Astrocyte (in vitro differentiated cells and primary cell): ENCODE results near the gene AKT3. TPM values are rescaled to one million over a fixed set of nuclear protein-coding genes. Genes with fewer than 3 reads are reported as not detected.

Source experiments
- DNase-seq: peaks from one replicate; pipeline ENCODE4 v3.0.0-alpha.2; 2010; ENCODE audit warnings: low read depth
- FAIRE-seq: peaks from 2 replicates; lab custom pipeline; 2011; peaks lifted over from hg19 to GRCh38; lab: Jason Lieb, UNC
- H2AFZ ChIP-seq: 2 replicates; pipeline ENCODE4 v1.6.0; 2012; ENCODE audit warnings: low read depth, low read length, inconsistent platforms
- H3K27ac ChIP-seq: 2 replicates; pipeline ENCODE4 v1.5.1; 2011; ENCODE audit warnings: low read depth, low read length, inconsistent platforms
- H3K27me3 ChIP-seq: 2 replicates; pipeline ENCODE4 v1.6.0; 2011; ENCODE audit warnings: low read length, inconsistent platforms; ENCODE audit not compliant: insufficient read depth
- H3K36me3 ChIP-seq: 2 replicates; pipeline ENCODE4 v1.5.1; 2011; ENCODE audit warnings: low read length, inconsistent platforms; ENCODE audit not compliant: insufficient read depth
- H3K4me1 ChIP-seq: 2 replicates; pipeline ENCODE4 v1.5.1; 2011; ENCODE audit warnings: low read length, inconsistent platforms; ENCODE audit not compliant: insufficient read depth
- H3K4me2 ChIP-seq: 2 replicates; pipeline ENCODE4 v1.6.0; 2012; ENCODE audit warnings: low read length, inconsistent platforms
- H3K4me3 ChIP-seq: 2 replicates; pipeline ENCODE4 v1.5.1; 2011; ENCODE audit warnings: low read depth, mild to moderate bottlenecking, low read length, inconsistent platforms; ENCODE audit not compliant: insufficient read depth
- H3K79me2 ChIP-seq: 2 replicates; pipeline ENCODE4 v1.6.0; 2012; ENCODE audit warnings: mild to moderate bottlenecking, low read length, inconsistent platforms; ENCODE audit not compliant: insufficient read depth
- H3K9ac ChIP-seq: 2 replicates; pipeline ENCODE4 v1.6.0; 2012; ENCODE audit warnings: mild to moderate bottlenecking, low read length, inconsistent platforms
- H3K9me3 ChIP-seq: 2 replicates; pipeline ENCODE4 v1.5.1; 2012; ENCODE audit warnings: low read depth, mild to moderate bottlenecking, low read length, inconsistent platforms; ENCODE audit not compliant: insufficient read depth
- H4K20me1 ChIP-seq: 2 replicates; pipeline ENCODE4 v1.6.0; 2012; ENCODE audit warnings: low read length, inconsistent platforms; ENCODE audit not compliant: insufficient read depth
- H3K27ac Mint-ChIP-seq: one replicate; pipeline ENCODE4 v1.8.0; 2021; ENCODE audit warnings: mild to moderate bottlenecking, mixed read lengths; ENCODE audit not compliant: unreplicated experiment
- H3K27me3 Mint-ChIP-seq: one replicate; pipeline ENCODE4 v1.8.0; 2021; ENCODE audit warnings: low read depth, mixed read lengths; ENCODE audit not compliant: unreplicated experiment
- H3K36me3 Mint-ChIP-seq: one replicate; pipeline ENCODE4 v1.8.0; 2021; ENCODE audit warnings: low read depth, mixed read lengths; ENCODE audit not compliant: unreplicated experiment
- H3K4me1 Mint-ChIP-seq: one replicate; pipeline ENCODE4 v1.8.0; 2021; ENCODE audit warnings: low read depth, mixed read lengths; ENCODE audit not compliant: unreplicated experiment
- H3K4me3 Mint-ChIP-seq: one replicate; pipeline ENCODE4 v1.8.0; 2021; ENCODE audit warnings: mild to moderate bottlenecking, moderate library complexity, mixed read lengths; ENCODE audit not compliant: unreplicated experiment
- H3K9me3 Mint-ChIP-seq: one replicate; pipeline ENCODE4 v1.8.0; 2021; ENCODE audit warnings: mild to moderate bottlenecking, mixed read lengths; ENCODE audit not compliant: unreplicated experiment
- EZH2 ChIP-seq: IDR thresholded peaks from 2 replicates; pipeline ENCODE4 v1.6.1; 2012; ENCODE audit warnings: mild to moderate bottlenecking, low read length, inconsistent platforms; ENCODE audit not compliant: insufficient read depth
- total RNA-seq: library from RNA; stranded (reverse); gene quantifications from 2 replicates; pipeline ENCODE4 v1.2.1, GENCODE V29; 2021
- TF ChIP-seq, protein P1 (sequence below): IDR thresholded peaks from 2 replicates; pipeline ENCODE4 v1.5.1; 2011; ENCODE audit warnings: low read depth, mild to moderate bottlenecking, inconsistent platforms, low read length, moderate library complexity; ENCODE audit not compliant: insufficient read depth

The AKT3 gene
- total RNA-seq, 1 donor from 2014 or later: 64.5 TPM

DNA sequence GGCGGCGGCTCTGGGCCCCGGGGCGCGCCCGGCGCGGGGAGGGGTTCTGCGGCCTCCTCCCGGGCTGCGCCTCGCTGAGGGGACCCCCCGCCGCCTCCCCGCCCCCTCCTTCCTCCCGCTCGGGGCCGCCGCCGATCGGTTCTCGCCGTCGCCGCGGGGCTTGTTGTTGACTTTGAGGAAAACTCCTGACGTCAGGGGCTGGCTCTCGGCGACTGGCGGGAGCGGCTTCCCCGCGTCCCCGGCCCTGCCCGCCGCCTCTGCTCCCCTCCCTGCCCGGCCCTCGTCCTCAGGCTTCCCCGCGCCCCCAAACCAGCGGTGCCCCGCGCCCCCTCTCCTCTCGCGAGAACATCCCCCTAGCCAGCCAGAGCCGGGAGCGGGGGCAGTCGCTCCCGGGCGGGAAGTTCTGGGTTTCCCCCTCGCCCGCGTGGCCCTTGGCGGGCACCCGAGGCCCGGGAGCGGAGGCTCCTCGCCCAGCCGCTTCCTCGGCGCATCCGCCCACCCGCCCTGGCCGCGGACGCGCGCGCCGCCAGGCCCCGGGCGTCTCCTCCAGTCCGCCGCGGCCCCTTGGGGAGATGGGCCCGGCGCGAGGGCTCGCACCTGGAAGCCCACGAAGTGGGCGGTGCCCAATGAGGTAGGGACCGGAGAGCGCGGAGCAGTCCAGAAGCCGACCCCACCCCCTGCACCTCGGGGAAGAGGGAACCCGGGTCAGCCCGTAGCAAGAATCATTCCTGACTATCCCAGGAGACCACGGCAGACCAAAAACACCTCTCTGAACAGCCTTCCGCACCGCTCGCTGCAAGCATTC lies 611 bp upstream of the AKT3 start:
- Histone ChIP-seq H3K4me2 (peak overlapping the region; percentile 95), H3K36me3 (no peaks in the 10 kb centered on the region), H3K9me3 (no peaks in the 10 kb centered on the region), H3K79me2 (peaks cover 35% of the 10 kb centered on the region), H4K20me1 (peaks cover 24% of the 10 kb centered on the region), H3K4me3 (peak overlapping the region; percentile 82), H3K4me1 (peaks cover 8% of the 10 kb centered on the region), H3K27me3 (no peaks in the 10 kb centered on the region), H3K9ac (peak overlapping the region; percentile 86), H3K27ac (peak overlapping the region; percentile 83), H2AFZ (peak overlapping the region; percentile 80)
- peak overlapping the region; percentile 96 for H3K27ac Mint-ChIP-seq
- H3K36me3 Mint-ChIP-seq: no peaks in the 10 kb centered on the region
- peak overlapping the region; percentile 96 for H3K4me3 Mint-ChIP-seq
- no peaks in the 10 kb centered on the region for H3K27me3 Mint-ChIP-seq
- TF ChIP-seq, protein P1, sequence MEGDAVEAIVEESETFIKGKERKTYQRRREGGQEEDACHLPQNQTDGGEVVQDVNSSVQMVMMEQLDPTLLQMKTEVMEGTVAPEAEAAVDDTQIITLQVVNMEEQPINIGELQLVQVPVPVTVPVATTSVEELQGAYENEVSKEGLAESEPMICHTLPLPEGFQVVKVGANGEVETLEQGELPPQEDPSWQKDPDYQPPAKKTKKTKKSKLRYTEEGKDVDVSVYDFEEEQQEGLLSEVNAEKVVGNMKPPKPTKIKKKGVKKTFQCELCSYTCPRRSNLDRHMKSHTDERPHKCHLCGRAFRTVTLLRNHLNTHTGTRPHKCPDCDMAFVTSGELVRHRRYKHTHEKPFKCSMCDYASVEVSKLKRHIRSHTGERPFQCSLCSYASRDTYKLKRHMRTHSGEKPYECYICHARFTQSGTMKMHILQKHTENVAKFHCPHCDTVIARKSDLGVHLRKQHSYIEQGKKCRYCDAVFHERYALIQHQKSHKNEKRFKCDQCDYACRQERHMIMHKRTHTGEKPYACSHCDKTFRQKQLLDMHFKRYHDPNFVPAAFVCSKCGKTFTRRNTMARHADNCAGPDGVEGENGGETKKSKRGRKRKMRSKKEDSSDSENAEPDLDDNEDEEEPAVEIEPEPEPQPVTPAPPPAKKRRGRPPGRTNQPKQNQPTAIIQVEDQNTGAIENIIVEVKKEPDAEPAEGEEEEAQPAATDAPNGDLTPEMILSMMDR: no peak
- H3K9me3 Mint-ChIP-seq: no peaks in the 10 kb centered on the region
- H3K4me1 Mint-ChIP-seq: peaks cover 7% of the 10 kb centered on the region
- DNase-seq: peak; percentile 58
- no peak for FAIRE-seq

DNA sequence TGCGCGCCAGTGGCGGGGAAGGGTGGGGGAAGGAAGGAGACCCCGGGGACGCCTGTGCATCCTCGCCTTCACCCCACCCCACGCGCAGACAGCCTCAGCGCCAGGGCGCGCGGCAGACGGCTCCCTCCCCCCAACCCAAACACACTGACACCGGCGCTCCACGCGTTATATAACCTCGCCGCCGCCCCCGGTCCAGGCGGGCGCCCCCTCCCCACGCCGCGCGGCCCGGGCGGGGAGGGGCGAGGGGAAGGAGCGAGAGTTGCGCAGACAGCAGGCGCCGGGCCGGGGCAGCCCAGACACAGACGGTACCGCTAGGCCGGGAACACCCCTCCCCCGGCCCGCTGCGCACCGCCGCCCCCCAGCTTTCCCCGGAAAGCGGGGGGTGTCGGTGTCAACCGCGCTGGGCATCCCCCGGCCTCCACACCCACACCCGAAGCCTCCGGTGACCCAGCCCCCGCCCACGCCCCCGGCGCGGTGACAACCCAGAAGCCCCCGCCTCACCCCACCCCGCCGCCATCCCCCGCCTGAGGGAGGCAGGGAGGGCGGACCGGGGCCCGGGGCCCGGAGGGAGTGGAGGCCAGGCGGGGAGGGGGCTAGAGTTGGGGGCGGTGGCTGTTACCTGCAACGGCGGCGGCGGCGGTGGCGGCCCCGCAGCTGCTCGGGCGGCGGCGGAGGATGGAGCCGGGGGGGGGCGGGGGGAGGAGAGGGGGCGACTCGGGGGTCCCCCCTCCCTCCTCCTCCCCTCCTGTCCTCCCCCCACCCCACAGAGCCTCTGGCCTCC lies 432 bp downstream of the AKT3 start:
- Histone ChIP-seq H3K9ac (peak overlapping the region; percentile 84), H3K4me3 (peak overlapping the region; percentile 70), H2AFZ (no peak overlapping the region), H3K27ac (peak overlapping the region; percentile 74), H3K4me2 (peak overlapping the region; percentile 91), H3K79me2 (peaks cover 45% of the 10 kb centered on the region), H4K20me1 (peaks cover 33% of the 10 kb centered on the region), H3K36me3 (no peaks in the 10 kb centered on the region), H3K27me3 (no peaks in the 10 kb centered on the region), H3K4me1 (peaks cover 8% of the 10 kb centered on the region), H3K9me3 (no peaks in the 10 kb centered on the region)
- FAIRE-seq (no peak), DNase-seq (no peak)
- peaks cover 7% of the 10 kb centered on the region for H3K4me1 Mint-ChIP-seq
- H3K36me3 Mint-ChIP-seq: no peaks in the 10 kb centered on the region
- TF ChIP-seq, protein P1: no peak
- TF ChIP-seq EZH2: no peak
- peak overlapping the region; percentile 96 for H3K4me3 Mint-ChIP-seq
- no peaks in the 10 kb centered on the region for H3K9me3 Mint-ChIP-seq
- H3K27ac Mint-ChIP-seq: no peak overlapping the region
- no peaks in the 10 kb centered on the region for H3K27me3 Mint-ChIP-seq
